T-helper 1 cell treated with Interleukin-12 subunit alpha and Interleukin-12 subunit beta and Interleukin-4 antibody, amounts not matched to agents 30 ng/mL and 1 ng/mL, for 36 hours (primary cell): ENCODE results near the gene VPS13D. TPM values are rescaled to one million over a fixed set of nuclear protein-coding genes. Genes with fewer than 3 reads are reported as not detected.

Experiments used
- intact Hi-C: fragments of 100-400 bp; cut with micrococcal nuclease; formaldehyde crosslinking; loops from one replicate; pipeline ENCODE4 v1.15.1; 2024
- total RNA-seq: library from RNA; stranded (reverse); gene quantifications from 2 replicates; pipeline ENCODE4 v1.2.3, GENCODE V29; 2022

Gene VPS13D
- total RNA-seq, 1 donor from 2014 or later, result 42.0 TPM

GRCh38 chr1:12480041-12480440 is 250.2 kb downstream of the VPS13D start:
- intact Hi-C loops, result no loop called here

- intact Hi-C loops, result no loop called here
Measured at GRCh38 chr1:12480748-12481362, 251.0 kb downstream of the VPS13D start.

DNA sequence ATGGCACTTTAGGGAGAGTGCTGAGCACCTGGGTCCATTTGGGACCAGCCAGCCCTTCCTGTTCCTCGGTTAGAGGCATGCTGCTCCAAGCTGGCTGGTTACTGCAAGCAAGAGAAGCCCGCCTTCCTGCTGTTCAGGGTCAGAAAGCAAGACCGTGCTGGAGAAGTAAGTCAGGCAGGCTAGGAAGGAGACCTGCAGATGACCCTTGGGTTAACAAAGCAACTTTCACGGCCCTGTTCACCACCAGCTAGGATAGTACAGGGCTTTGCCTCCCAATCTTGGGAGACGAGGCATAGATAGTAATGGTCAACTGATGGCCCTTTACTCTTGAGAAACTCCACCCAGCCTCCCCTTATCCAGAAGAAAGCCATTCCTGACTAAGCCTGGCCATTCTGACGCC is 252.1 kb downstream of the VPS13D start:
- intact Hi-C loops, result no loop called here

DNA sequence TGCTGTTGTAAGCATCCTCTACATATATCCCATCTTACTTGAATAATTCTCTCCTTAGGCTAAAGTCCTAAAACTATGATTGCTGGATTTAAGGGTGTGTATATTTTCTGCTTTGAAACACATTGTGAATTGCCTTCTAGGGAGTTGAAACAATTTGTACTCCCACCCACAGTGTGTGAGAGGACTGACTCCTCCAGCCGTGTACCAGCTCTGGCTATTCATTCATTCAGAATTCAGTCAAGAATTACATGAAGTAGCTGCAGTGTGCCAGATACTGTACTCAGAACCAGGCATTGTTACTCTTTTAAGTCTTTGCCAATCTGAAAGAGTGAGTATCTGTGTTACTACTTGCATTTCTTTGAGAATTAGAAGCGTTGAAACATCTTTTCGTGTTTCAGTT is 253.2 kb downstream of the VPS13D start:
- intact Hi-C loops, result no loop called here

GRCh38 chr1:12485231-12486058 is 255.6 kb downstream of the VPS13D start:
- intact Hi-C loops, result no loop called here

DNA sequence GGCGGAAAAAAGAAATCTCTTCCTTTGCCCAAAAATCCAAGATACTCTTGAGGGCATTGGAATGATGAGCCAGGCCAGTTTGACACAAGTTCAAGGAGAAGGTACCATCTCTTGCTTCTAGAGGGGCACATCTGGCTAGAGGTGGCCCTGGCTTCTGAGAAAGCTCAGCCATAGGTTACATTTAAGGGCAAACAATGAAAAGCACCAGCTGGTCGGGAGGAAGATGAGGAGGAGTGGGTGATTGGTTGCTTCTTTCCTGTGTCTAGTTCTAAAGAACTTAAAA is 256.2 kb downstream of the VPS13D start:
- intact Hi-C loops, result no loop called here

DNA sequence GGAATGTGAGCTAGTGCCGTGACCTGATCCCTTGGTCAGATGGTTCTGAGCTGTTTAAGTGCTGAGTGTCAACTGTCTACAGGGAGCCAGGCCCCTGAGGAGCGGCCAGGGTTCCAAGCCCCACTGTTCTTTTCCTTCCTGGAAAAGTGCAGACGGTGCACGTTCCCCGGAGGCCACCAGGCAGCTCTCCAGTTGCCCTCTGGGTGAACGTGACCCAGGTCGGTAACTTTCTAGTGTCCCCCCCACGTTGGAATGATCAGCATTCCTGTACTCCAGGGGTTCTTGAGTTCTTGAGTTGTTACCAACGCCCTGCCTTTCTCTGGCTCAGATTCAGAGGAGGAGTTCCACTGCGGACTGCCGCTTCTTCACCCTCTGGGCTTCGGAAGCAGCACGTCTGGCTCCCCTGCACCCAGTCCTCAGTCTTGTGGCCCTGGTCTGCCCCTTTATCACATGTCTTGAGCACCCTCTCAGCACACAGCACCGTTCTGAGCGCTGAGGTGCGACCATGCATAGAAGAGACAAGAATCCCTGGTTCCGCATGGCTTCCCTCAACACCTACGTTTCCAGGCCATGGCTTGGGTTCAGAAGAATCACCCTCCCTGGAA is 256.7 kb downstream of the VPS13D start:
- intact Hi-C loops, result no loop called here

GRCh38 chr1:12487520-12487919 is 257.7 kb downstream of the VPS13D start:
- intact Hi-C loops, result no loop called here

DNA sequence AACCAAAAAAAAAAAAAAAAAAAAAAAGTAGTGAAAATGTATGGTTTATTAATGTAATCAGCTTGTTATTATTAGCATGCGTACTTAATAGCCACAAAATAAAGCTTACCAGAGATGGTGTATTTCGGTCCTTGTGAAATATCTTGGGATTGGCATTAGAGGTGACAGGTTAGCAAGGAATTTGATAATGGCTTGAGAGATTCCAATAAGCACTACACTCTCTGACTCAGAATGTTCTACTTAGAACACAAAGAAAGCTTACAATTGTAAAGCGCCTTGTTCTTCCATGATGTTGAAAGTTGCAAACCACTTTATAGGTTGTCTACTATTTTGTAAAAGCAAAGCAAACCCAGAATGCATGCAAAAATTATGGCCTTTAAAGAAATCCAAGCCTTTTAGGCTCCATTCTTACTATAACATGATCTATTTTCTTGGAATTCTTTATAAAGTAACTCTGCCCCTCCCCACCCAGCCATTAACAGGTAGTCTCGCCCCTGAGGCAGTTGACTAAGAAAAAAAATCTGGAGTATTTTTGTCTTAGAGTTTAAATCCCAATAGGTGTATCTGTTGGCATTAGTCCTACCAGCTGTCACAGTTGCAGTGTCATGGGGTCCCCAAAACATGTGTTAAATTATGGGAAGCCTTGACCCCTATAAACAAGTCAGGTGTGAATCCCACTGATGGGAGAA is 259.0 kb downstream of the VPS13D start:
- intact Hi-C loops, result no loop called here

DNA sequence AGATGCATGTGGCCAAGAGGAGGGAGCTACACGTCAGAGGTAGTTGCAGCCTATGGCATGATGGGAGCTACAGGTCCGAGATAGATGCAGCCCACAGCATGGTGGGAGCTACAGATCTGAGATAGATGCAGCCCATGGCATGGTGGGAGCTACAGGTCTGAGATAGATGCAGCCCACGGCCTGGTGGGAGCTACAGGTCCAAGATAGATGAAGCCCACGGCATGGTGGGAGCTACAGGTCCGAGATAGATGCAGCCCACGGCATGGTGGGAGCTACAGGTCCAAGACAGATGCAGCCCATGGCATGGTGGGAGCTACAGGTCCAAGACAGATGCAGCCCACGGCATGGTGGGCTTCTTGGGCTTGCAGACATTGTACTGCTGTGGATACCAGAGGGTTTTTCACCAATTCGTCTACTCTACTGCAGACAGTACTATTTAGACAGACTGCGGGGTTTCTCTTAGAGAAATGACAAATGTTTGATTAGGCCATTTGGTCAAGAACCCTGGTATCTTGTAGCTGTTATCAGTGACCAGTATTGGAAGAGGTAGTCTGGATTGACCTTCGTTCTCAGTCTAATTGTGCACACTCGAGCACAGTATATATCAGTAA is 260.8 kb downstream of the VPS13D start:
- intact Hi-C loops, result no loop called here

GRCh38 chr1:12491656-12492055 is 261.8 kb downstream of the VPS13D start:
- intact Hi-C loops, result no loop called here

DNA sequence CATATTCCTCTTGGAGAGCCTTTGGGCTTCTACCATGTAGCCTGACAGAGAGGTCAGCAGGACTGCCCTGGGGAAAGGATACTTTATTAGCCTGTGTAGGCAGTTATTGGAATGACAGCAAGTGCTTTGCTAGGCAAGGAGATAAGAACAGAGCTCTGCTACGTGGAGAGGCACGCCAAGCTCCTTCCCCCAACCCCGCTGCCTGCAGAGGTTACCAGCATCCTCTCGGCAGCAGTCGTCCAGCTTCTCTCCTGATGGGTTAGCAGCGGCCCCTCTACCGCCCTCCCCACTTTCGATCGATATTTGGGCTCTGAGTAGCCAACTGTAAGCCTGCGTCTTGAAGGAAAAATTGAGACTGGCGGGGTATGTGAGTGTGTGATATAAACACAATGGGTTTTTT is 265.9 kb downstream of the VPS13D start:
- intact Hi-C loops, result no loop called here

DNA sequence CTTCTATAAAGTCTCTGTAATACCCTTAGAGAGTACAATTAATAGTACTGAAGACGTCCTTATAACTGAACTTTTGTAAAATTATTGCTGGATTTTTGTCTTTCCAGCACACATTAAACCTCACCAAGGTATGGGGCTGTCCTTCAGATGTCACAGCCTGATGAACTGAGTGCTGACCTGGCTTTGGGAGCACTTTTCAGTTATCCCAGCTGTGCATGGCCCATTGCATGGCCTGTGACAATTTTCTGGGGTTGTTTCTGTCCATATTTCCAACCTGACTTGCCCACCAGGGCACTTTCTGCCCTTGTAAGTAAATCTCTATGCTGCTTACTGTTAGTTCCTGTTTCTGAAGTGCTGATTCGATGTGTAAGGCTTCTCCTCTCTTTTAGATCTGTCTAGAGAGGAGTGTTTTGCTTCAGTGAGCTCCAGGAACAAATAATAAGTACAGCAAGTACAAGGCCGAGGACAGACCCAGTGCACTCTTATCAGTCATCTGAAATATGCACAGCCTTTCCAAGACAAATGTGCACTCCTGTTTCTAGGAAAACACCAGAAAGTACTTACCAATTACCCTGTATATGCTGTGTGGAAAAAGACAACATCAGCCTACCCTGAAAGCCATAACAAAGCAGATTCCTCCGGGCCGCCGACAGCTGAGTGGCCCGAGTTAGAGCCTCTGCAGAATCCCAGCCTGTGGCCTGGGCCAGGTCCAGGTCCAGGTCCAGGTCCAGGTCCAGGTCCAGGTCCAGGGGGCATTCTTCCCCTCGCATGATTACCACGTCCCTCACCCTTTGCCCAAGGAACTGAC is 266.5 kb downstream of the VPS13D start:
- intact Hi-C loops, result no loop called here

GRCh38 chr1:12499539-12500240 is 269.9 kb downstream of the VPS13D start:
- intact Hi-C loops, result no loop called here

DNA sequence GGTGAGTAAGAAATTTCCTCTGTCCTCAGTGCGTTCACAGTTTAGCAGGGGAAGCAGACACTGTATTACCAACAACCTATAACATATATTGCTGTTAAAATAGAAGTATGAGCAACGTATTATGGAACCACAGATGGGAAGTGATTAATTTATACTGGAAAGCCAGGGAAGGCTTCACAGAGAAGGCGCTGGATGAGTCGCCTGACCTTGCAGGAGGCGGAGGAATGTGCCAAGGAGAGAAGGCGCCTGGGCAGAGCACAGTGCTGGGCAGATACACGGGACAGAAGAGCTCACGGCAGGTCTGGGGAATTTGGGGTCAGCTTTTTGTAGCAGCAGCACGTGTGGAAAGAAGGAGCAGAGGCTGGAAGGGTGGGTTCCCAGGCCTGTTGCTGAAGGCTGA is 271.8 kb downstream of the VPS13D start:
- intact Hi-C loops, result no loop called here

DNA sequence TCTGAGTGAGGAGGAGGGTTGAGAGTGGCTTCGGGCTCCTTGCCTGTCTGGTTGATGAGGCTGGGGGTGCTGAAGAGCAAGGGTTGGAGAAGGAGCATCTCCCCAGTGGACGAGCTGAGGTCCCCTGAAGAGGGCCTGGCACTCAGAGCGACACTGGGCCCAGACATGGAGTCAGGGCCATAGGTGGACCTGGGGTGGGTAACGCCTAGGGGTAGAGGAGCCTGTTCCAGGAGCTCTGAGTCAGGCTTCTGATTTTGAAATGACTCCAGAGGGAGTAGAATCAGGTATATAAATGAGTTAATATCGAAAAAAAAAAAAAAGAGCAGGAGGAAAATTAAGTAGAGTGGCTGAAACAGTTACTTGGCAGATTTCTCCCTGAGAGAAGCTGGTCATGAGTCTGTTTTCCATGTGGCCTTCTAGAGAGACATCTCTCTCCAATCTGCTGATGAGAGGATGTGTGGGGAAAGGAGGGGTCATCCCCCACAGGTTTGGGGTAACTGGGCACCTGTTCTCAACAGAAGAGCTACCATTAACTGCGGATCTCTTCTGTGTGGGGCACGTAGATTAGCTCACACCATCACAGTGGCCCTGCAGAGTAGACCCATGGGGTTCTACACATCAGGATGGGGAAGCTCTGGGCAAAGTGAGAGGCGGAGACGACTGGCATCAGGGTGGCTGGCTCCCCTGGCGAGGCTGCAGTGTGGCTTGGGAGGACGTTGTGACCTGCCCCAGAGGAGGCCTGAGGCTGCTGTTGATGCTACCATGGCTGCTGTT is 272.7 kb downstream of the VPS13D start:
- intact Hi-C loops, result no loop called here

- intact Hi-C loops, result no loop called here
Measured at GRCh38 chr1:12503709-12504108, 273.9 kb downstream of the VPS13D start.

- intact Hi-C loops, result no loop called here
Measured at GRCh38 chr1:12504601-12505000, 274.8 kb downstream of the VPS13D start.

- intact Hi-C loops, result no loop called here
Measured at GRCh38 chr1:12505231-12505630, 275.4 kb downstream of the VPS13D start.
